Measurements from ENCODE around the gene COL17A1. TPM values are rescaled to one million over a fixed set of nuclear protein-coding genes. Genes with fewer than 3 reads are reported as not detected.

Gene COL17A1
- total and polyA plus RNA-seq, 9 of the 15 experiments (the other 6 are each of a cell fraction or from before 2014, with no cell fraction given), result not detected

- in situ Hi-C loops (cut with MboI) (no loop called here), intact Hi-C loops (cut with micrococcal nuclease) (no loop called here)
- POLR2A ChIA-PET, result interaction anchor here (0.6 to 1.2 kb wide), 2 partner anchors 16 to 314 kb away, joined by 4 read pairs; no protein-coding TSS in a partner anchor
- Histone ChIP-seq H3K4me1 (replicated peaks in 1 of 2; ENCODE audit: control insufficient read depth in 2 of 2, insufficient read depth in 2 of 2, low read length in 2 of 2) (peaks cover 0 to 5% of the 10 kb centered on the region in 2 experiments; a peak in 2 of 5 replicates), H3K4me2 (ENCODE audit: insufficient read depth, low read length) (no peak overlapping the region), H3K4me3 (no peak overlapping the region), H3K79me2 (ENCODE audit: control insufficient read depth, insufficient read depth, low read length) (no peaks in the 10 kb centered on the region), H4K20me1 (replicated peaks; ENCODE audit: control insufficient read depth, insufficient read depth, low read length) (no peaks in the 10 kb centered on the region), H2AFZ (ENCODE audit: low read depth, low read length) (no peak overlapping the region), H3K27me3 (ENCODE audit: control insufficient read depth in 2 of 2, insufficient read depth in 2 of 2, low read length in 2 of 2) (no peaks in the 10 kb centered on the region), H3K9me1 (ENCODE audit: control insufficient read depth, insufficient read depth, low read length) (no peaks in the 10 kb centered on the region), H3K9ac (ENCODE audit: insufficient read depth in 1 of 2, low read depth in 2 of 2, low read length in 2 of 2) (no peak overlapping the region), H3K27ac (ENCODE audit: extremely low read depth, low read depth, low read length) (no peak overlapping the region), H3K9me3 (replicated peaks; ENCODE audit: control insufficient read depth, insufficient read depth, low read depth, low read length) (no peaks in the 10 kb centered on the region), H3K36me3 (ENCODE audit: control insufficient read depth, insufficient read depth, low read length) (peaks cover 15% of the 10 kb centered on the region; the same call in 2 of the 3 replicates)
- CTCF ChIA-PET (ENCODE audit: low intra/inter-chr PET ratio), result no interaction called here
- no TSS peak for BruUV-seq (replicated peaks)
- DNase-seq (ENCODE audit: extremely low read depth in 1 of 4, low spot score in 3 of 4) (no peak), FAIRE-seq (no peak), ATAC-seq (no peak)
- 70% methylated on average over 12 of the region's 12 CpGs for WGBS (ENCODE audit: insufficient coverage, low coverage, missing lambda C conversion rate)
- TF ChIP-seq KDM2B (CRISPR knock-in tag; IDR thresholded peaks at IDR 0.05) (no peak), HNRNPLL (IDR thresholded peaks at IDR 0.05; ENCODE audit: low read depth, low read length, poor library complexity, severe bottlenecking) (no peak), ELK1 (CRISPR knock-in tag; IDR thresholded peaks at IDR 0.05) (no peak), HNRNPK (IDR thresholded peaks at IDR 0.05; ENCODE audit: low read depth, low read length, poor library complexity, severe bottlenecking) (no peak), MEIS2 (IDR thresholded peaks at IDR 0.05; ENCODE audit: partially characterized antibody) (no peak), PHF8 (IDR thresholded peaks at IDR 0.05; ENCODE audit: borderline replicate concordance, low read length) (no peak), ZZZ3 (IDR thresholded peaks at IDR 0.05) (no peak), BRCA1 (IDR thresholded peaks at IDR 0.05) (no peak), BRCA1 (CRISPR knock-in tag; IDR thresholded peaks at IDR 0.05) (no peak), RNF219 (CRISPR knock-in tag; IDR thresholded peaks at IDR 0.05) (no peak), TCFL5 (CRISPR knock-in tag; conservative IDR thresholded peaks at IDR 0.05) (no peak), ILF3 (IDR thresholded peaks at IDR 0.05; ENCODE audit: borderline replicate concordance) (no peak), L3MBTL2 (IDR thresholded peaks at IDR 0.05) (no peak), JUN (IDR thresholded peaks at IDR 0.05; ENCODE audit: borderline replicate concordance, low read depth, low read length) (no peak), JUN (CRISPR knock-in tag; IDR thresholded peaks at IDR 0.05; ENCODE audit: borderline replicate concordance) (no peak), ARNT (IDR thresholded peaks at IDR 0.05) (no peak)
- TF ChIP-seq, protein P1, sequence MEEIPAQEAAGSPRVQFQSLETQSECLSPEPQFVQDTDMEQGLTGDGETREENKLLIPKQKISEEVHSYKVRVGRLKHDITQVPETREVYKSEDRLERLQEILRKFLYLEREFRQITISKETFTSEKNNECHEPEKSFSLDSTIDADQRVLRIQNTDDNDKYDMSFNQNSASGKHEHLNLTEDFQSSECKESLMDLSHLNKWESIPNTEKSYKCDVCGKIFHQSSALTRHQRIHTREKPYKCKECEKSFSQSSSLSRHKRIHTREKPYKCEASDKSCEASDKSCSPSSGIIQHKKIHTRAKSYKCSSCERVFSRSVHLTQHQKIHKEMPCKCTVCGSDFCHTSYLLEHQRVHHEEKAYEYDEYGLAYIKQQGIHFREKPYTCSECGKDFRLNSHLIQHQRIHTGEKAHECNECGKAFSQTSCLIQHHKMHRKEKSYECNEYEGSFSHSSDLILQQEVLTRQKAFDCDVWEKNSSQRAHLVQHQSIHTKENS (CRISPR knock-in tag; IDR thresholded peaks at IDR 0.05), result no peak
- TF ChIP-seq, protein P2, sequence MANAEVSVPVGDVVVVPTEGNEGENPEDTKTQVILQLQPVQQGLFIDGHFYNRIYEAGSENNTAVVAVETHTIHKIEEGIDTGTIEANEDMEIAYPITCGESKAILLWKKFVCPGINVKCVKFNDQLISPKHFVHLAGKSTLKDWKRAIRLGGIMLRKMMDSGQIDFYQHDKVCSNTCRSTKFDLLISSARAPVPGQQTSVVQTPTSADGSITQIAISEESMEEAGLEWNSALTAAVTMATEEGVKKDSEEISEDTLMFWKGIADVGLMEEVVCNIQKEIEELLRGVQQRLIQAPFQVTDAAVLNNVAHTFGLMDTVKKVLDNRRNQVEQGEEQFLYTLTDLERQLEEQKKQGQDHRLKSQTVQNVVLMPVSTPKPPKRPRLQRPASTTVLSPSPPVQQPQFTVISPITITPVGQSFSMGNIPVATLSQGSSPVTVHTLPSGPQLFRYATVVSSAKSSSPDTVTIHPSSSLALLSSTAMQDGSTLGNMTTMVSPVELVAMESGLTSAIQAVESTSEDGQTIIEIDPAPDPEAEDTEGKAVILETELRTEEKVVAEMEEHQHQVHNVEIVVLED (CRISPR knock-in tag; IDR thresholded peaks at IDR 0.05), result no peak
Measured at GRCh38 chr10:104033401-104033930, 52.2 kb downstream of the COL17A1 start.
